A673 (cell line): ENCODE results near the gene FSIP2.

Experiments used
- CTCF ChIP-seq: fragments of 300-800, 200-600 bp; sonication (generic); conservative IDR thresholded peaks from 2 replicates; pipeline ENCODE4 v1.5.1; 2017; ENCODE audit warnings: low read depth, mild to moderate bottlenecking, antibody characterized with exemption, low read length, moderate library complexity, mixed read lengths
- EZH2 ChIP-seq: fragments of 200-600 bp; sonication (generic); IDR thresholded peaks from 2 replicates; pipeline ENCODE4 v1.6.1; 2017; ENCODE audit warnings: borderline replicate concordance, low read depth, mild to moderate bottlenecking, mixed read lengths, antibody characterized with exemption, low read length; ENCODE audit not compliant: poor library complexity, severe bottlenecking

- TF ChIP-seq CTCF (no peak), EZH2 (no peak)
These were observed 121.7 kb downstream of the FSIP2 start for GRCh38 chr2:185860321-185860720.
